HK-2 (cell line): Measurements from ENCODE around the gene UCK2.

ENCODE experiments used
- DNase-seq: peaks from one replicate; pipeline ENCODE4 v3.0.0-alpha.2; 2018; ENCODE audit not compliant: unreplicated experiment

The UCK2 gene

GRCh38 chr1:165834229-165834628 is 6.8 kb downstream of the UCK2 start:
- DNase-seq = no peak

GRCh38 chr1:165834881-165835280 is 7.5 kb downstream of the UCK2 start:
- DNase-seq = no peak

- no peak for DNase-seq
Measured at GRCh38 chr1:165836664-165837482, 9.5 kb downstream of the UCK2 start.

- DNase-seq = no peak
Measured at GRCh38 chr1:165837838-165838364, 10.5 kb downstream of the UCK2 start.

GRCh38 chr1:165840423-165840822 is 13.0 kb downstream of the UCK2 start:
- no peak for DNase-seq

- no peak for DNase-seq
Measured at GRCh38 chr1:165841582-165842017, 14.2 kb downstream of the UCK2 start.

GRCh38 chr1:165842023-165842670 is 14.7 kb downstream of the UCK2 start:
- DNase-seq = no peak

- peak; percentile 53 for DNase-seq
Measured at GRCh38 chr1:165842671-165843129, 15.3 kb downstream of the UCK2 start.

GRCh38 chr1:165843304-165843703 is 15.9 kb downstream of the UCK2 start:
- DNase-seq = no peak

GRCh38 chr1:165844114-165844798 is 16.8 kb downstream of the UCK2 start:
- DNase-seq = no peak

GRCh38 chr1:165844933-165845332 is 17.5 kb downstream of the UCK2 start:
- no peak for DNase-seq

GRCh38 chr1:165845569-165845968 is 18.2 kb downstream of the UCK2 start:
- DNase-seq = no peak

GRCh38 chr1:165845992-165846748 is 18.8 kb downstream of the UCK2 start:
- no peak for DNase-seq

GRCh38 chr1:165847486-165847885 is 20.1 kb downstream of the UCK2 start:
- no peak for DNase-seq

GRCh38 chr1:165849353-165850133 is 22.1 kb downstream of the UCK2 start:
- no peak for DNase-seq

- DNase-seq = no peak
Measured at GRCh38 chr1:165851034-165851658, 23.7 kb downstream of the UCK2 start.

GRCh38 chr1:165852871-165853270 is 25.5 kb downstream of the UCK2 start:
- DNase-seq = no peak

- DNase-seq = no peak
Measured at GRCh38 chr1:165853528-165854075, 26.2 kb downstream of the UCK2 start.

- peak; percentile 63 for DNase-seq
Measured at GRCh38 chr1:165854101-165854845, 26.9 kb downstream of the UCK2 start.
